Measurements from ENCODE around the gene CCDC196.
"Not testable (repeated sequence)": the region's sequence is repeated elsewhere in the genome, so short reads cannot be mapped to it uniquely, and the experiment has no call there.

Gene CCDC196

DNA sequence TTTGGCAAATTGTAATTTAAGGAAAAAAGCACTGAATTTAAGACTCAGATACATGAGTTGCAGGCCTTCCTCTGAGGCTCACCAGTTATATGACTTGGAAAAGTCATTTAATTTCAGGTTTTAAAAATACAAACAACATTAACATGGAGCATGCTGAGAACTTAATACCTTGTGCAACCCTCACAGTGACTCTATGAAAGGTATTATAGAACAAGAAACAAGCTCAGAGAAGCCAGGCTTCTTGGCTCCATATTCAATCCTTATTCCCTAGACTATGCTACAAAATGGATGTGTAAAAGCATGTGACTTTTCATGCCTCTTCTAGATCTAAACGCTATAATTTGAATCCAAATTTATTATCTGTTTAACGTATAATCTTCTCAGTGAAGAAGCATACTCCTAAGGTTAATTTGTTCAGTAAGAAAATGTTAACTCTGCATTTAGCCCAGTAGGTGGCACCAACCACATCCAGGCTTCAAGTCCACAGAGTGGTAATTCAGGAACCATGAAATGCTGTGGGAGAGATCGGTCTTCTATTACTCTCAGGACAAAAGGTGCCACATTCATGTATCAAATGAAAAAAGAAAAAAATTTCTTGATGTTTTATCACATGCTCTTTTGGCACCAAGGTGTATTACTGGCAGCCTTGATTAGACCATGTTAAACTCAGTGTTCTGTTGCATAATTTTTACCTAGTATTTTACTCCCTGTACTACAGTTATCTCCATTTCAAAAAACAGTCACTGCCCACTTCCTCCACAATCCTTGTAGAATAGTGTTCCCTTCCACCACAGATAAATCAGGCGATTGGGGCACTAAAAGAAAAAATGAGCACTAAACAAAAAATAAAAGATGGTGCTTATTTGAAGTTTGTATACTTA, 9.3 kb downstream of the CCDC196 start:
- no peak for DNase-seq (ENCODE audit: low read depth in 2 of 2)

DNA sequence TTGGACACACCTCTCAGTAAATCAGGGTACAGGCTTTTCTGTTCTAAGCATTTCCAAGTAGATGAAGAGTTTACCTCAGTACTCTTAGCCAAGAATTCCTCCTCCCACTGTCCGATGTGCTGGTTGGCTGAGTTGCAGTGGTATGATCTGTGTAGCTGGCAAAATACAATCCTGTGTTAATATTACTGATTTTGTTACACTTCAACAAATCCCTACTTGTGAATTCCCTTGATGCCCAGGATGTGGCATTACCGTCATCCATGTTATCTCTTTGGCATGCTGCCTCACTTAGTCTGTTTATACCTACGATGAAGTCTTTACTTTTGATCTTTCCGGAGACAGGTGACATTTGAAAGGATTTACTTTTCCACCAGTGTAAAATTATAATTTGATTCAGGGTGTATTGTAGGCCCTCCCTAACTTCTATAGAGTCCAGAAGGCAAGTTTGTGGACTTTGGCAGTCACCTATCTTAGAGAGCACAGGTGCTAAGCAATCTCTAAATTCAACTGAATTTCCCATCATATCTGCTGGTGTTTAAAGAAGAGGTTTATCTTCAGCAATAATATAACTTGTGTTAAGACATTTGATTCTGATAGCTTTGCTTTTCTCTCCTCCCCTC, 10.1 kb downstream of the CCDC196 start:
- DNase-seq (ENCODE audit: low read depth in 2 of 2): no peak

DNA sequence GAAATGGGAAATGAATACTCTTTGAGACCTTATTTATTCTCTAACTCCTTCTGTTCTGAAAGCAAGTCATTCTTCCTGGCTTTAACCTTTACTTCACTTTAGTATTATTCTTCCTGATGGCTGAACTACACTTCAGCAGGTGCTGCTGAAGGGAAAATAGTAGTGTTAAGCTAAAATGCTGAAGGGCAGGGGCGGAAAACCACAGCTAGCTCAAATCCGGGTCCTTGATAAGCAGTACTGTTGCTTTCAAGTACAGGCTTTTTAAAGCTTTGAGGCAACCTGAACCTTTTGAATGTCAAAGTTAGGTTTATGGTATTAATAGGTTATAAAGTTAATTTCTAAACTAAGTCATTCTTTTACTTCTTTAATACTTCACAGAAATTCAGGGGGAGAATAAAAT, 10.7 kb downstream of the CCDC196 start:
- no peak for DNase-seq (ENCODE audit: low read depth in 2 of 2)

DNA sequence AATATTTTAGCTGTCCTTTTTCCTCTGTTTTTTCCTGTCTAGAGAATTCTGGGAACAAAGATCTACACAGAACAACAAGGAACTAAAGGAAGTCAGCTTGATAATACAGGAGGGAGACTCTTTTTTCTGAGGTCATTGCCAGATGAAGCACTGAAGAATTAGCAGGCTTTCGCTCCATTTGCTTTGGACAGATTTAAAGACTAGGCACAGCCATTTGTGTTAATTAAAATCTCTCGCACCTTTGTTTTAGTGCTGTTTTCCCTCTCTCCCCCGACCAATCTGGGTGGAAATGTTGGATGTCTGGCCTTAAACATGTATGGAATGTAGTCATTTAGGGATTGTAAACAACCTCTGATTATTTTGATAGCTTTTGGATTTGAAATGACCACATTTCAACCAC, 12.1 kb downstream of the CCDC196 start:
- no peak for DNase-seq (ENCODE audit: low read depth in 2 of 2)

DNA sequence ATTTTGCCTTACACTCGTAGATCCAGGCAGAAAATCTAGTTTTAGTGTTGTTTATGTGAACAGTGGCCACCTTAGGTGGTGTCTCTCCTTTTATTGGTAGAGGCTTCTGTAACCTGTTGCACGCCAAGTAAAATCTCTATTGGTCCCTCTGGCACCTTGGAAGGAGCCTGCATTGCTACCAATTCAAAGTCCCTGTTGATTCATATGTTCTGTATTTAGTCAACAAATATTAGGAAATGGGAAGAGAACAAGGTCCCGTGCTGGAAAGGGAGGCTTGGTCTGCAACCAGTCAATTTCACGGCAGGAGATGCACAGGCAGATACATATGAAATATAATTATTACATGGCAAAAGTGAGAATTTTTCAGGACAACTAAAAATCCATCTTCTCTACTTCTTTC, 15.4 kb downstream of the CCDC196 start:
- no peak for DNase-seq (ENCODE audit: low read depth in 2 of 2)

DNA sequence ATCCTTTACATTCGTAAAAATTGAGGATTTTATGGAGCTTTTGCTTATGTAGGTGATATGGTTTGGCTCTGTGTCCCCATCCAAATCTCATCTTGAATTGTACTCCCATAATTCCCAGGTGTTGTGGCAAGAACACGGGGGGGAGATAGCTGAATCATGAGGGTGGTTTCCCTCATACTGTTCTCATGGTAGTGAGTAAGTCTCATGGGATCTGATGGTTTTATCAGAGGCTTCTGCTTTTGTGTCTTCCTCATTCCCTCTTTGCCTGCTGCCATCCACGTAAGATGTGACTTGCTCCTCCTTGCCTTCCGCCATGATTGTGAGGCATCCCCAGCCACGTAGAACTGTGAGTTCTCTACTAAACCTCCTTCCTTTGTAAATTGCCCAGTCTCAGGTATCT, 16.7 kb downstream of the CCDC196 start:
- DNase-seq (ENCODE audit: low read depth in 2 of 2): not testable (repeated sequence)

DNA sequence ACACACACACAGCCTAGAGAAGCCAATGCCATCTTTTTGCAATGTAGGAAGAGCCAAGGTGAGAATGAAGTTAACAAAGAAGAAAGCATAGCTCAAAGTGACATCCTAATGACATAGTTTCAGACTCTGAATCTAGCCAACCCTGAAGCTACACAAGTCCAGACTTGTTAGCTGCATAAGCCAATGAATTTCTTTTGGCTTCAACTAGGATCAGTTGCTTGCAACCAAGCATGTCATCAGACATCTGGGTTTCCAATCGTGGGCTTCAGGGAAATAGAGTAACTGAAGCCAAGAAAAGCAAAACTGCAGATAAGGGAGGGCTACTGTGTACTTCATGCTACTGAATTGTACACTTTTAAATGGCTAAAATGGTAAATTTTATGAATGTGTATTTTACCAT, 17.4 kb downstream of the CCDC196 start:
- no peak for DNase-seq (ENCODE audit: low read depth in 2 of 2)

DNA sequence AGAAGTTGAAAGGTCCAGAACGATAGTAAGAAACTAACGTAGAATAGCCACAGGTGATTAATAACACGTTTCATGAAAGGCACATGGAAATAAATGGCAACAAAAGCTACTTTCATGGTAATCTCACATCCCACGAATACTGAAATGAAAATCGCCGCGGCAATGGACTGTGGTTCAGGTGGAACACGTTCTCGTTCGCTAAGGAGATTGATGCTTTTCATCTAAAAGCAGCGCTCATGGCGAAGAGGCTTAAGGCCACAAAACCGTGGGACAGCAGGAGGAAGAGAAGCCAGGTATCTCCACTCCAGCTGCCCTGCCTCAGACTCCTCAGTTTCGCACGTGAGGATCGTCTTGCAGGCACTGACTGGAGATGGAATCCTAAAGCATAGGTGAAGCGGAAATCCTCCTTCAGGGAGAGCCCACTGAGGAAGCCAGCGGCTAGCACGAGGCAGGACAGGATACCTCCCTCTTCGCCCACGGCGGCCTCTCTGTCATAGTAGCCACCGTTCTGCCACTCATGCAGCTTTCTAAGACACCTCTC, 21.1 kb downstream of the CCDC196 start:
- DNase-seq (ENCODE audit: low read depth in 2 of 2): peak in 1 of 2 donors; percentile 1

DNA sequence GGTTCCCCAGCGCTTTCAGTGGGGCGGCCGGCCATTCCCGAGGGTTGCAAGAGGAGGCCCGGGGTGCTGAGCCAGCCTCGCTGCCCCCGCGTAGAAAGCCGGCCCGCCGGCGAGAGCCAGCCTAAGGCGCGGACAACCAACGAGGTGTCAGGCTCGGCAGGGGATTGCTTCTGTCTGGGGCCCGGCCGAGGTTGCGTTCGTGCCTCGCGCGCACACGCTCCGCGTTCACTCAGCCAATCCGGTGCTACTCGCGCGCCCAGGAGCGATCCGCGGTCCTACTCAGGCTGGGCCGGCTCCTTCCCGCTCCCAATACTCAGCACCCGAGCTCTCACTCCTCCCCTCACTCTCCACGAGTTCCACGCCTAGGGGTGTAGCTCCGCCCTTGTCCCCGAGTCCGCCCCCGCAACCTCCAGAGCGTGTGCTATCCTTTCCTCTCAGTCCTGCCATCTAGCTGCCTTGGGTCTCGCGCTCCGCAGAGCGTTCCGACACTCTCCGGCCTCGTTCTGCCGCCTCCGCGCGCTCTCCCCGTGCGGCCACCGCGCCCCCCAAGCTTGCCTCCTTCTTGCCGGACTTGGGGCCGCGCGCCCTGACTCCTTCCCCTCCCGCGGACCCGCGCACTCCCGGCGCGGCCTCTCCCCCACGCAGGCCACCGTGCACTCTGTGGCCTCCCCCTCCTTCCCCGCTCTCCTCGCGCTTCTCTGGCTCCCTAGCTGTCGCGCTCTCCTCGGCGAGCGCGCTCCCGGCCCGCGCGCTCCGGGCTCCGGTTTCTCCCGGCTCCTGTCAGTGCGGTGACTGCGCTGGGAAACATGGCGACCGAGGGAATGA, 21.8 kb downstream of the CCDC196 start, which contains the start of gene GPHN:
GPHN (plus strand) TSS at position 426 of the 825 bp plus-strand sequence.
- peak; percentile 85 for DNase-seq (ENCODE audit: low read depth in 2 of 2)

DNA sequence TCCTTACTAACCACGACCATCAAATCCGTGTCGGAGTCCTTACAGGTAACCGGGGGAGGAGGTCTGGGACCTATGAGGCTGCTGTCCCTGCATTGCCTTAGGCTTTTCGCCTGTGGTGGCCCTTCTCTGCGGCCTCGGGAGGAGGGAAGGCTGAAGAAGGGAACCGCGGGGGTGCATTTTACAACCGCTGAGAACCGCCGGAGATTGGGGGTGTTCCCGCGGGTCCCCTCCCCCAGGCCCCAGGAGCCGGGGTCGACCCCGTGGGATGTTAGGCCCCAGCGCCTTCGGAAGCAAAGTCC, 22.3 kb downstream of the CCDC196 start:
- no peak for DNase-seq (ENCODE audit: low read depth in 2 of 2)

DNA sequence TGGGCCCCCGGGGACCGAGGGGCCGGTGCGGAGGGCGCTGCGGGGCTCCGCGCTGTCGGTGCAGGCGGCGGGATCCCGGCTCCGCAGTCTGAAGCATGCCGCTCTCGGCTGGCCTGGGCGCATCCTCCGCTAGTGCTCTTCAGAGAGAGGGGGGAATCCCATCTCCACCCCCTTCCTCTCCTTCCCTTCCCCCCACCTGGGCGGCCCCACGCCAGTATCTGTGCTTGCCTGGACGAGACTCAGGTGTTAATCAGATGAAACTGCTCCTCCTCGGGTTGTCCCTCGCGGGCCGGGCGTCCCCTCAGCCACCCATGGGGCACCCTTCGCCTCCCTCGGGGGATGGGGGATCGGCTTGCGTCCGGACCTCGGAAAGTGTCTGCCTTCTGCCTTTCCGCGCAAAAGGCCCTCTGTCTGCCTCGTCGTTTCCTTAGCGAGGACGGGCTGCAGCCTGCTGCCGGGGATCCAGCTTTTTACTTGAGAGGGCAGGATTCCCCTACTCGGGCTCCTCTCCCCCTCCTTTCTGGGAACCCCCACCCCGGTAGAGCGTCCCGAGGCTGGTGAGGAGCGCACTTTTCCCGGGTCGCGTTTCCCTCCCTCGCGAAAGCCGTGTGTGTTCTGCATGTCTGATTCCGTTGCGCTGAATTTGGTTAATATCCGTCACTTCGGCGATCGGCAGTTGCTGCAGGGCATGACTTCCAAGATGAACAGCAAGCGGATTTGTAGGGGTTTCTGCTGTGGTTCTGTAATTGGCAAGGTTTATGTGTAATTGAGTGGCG, 22.9 kb downstream of the CCDC196 start:
- DNase-seq (ENCODE audit: low read depth in 2 of 2): peak; percentile 20 to 37

DNA sequence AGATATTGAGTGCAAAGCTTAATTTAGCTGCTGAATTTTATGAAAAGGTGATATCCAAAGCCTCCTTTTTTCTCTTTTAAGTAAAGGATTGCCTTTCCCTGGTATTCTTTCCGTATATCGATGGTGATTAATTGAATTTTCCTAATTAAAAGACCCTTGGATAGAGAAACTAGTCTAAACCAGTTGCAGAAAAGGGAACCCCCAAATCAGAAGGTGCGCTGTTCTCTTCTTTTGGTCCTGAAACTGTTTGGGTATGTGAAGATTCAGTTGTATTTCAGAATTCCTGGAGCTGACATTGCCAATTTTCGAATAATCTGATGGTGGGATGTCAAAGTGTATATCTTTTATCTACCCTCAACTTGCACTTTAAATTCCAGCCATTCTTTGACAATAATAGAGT, 23.7 kb downstream of the CCDC196 start:
- DNase-seq (ENCODE audit: low read depth in 2 of 2): no peak

DNA sequence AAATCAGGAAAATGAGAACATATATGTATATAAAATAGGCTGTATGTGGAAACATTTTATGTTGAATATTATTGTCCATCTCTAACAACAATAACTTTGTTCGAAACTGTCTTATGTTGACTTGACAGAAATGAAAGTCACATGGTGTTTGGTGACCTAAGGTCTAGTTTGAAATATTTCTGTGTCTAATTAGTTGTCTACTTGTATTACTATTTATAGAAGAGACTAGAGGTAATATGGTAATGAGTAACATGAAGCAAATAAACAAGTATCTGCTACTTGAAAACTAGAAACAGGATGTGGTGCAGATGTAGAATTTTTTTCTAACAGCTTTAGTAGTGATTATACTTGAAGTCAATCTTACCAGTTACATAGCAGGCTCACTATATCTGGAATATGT, 25.7 kb downstream of the CCDC196 start:
- no peak for DNase-seq (ENCODE audit: low read depth in 2 of 2)

DNA sequence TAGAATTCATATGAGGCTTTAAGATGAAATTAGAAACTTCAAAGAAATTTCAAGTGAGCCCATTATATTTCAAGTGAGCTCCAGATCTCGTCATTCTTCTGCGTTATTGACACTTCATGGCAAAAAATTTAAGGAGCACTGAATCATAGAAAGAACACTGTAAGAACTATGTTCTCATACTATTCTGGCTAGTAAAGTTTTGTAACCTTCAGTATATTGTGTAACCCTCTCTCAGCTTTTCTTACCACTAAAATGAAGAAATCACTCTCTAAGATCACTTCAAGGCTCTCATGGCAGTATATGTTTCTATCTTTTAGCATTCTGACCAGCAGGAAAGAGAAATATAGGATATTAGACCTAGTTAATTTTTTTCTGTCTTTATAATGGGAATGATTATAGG, 28.0 kb downstream of the CCDC196 start:
- no peak for DNase-seq (ENCODE audit: low read depth in 2 of 2)

DNA sequence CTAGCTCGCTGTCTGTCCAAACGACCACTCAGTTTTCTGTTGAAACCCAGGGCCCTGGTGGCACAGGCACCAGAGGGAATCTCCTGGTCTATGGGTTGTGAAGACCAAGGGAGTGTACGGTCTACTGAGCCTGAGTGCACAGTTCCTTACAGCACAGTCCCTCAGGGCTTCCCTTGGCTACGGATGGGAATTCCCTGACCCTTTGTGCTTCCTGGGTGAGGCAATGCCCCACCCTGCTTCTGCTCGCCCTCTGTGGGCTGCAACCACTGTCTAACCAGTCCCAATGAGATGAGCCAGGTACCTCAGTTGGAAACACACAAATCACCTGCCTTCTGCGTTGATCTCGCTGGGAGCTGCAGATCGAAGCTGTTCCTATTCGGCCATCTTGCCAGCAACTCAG, 44.4 kb downstream of the CCDC196 start:
- DNase-seq (ENCODE audit: low read depth in 2 of 2): no peak

DNA sequence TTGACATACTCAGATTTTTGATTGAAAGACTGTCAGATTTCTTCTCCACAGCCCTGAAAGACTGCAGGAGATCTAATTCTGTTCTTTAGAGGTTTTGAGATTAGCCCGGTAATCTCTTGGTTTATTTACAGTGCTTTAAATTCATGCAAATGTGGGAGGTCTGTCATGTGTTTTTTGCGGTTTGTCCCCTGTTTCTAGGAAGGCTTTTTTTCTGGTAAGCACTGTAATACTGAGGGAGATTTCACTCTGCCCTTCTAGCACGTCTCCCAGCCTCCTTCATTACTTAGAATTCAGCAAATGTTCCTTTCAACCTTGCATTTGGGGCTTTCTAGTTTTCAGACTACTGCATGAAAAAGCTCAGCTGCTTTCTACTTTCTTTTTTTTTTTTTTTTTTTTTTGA, 52.9 kb downstream of the CCDC196 start:
- DNase-seq (ENCODE audit: low read depth in 2 of 2): no peak

DNA sequence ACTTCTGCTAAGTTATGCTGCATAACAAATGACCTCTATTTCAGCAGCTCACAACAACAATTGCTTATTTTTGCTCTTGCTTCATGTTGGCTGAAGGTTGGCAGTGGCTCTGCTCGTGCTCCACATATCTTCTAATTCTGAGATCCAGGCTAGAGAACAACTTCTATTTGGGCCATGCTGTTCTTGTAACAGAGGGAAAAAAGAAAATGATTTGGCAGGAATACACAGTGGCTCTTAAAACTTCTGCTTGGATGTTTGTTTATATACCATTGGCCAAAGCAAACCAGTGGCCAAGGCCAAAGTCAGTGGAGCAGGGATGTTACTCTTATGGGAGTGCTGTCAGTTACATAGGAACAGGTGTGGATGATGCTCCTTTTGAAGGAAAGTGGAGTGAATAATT, 53.9 kb downstream of the CCDC196 start:
- no peak for DNase-seq (ENCODE audit: low read depth in 2 of 2)

DNA sequence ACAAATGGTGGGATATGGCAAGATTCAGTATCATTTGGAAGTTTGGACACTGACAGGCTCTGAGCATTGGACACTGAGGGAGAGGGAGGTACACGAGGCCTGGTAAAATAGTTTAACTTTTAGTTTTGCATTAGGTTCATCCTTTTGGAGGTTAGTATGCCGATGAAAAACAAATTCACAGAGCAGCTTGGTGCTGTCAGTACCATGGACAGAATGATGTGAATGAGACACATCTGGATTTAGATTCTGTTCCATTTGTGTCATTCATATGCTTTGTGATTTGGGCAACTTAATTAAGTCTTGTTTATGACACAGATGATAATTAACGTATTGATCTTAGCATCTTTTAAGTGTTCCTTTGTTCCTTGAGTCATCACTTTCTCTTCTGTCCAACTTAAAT, 55.5 kb downstream of the CCDC196 start:
- no peak for DNase-seq (ENCODE audit: low read depth in 2 of 2)

DNA sequence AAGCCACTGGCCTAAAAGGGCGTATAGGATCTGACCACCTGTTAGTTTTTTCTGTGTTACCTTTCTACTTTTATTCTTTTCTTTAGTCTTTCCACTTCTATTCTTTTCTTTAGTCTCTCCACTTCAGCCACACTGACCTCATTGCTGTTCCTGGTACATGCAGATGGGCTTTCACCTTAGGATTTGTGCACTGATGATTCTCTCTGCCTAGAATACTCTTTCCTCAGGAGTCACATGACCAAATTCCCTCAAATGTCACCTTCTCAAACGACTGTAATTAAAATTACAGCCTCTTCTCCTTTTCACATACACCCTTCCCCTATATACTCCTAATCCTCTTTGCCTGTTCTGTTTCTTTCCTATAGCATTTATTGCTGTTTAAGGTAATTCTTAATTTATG, 57.8 kb downstream of the CCDC196 start:
- DNase-seq (ENCODE audit: low read depth in 2 of 2): no peak

DNA sequence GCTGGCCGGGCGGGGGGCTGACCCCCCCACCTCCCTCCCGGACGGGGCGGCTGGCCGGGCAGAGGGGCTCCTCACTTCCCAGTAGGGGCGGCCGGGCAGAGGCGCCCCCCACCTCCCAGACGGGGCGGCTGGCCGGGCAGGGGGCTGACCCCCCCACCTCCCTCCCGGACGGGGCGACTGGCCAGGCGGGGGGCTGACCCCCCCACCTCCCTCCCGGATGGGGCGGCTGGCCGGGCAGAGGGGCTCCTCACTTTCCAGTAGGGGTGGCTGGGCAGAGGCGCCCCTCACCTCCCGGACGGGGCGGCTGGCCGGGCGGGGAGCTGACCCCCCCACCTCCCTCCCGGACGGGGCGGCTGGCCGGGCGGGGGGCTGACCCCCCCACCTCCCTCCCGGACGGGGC, 59.0 kb downstream of the CCDC196 start:
- DNase-seq (ENCODE audit: low read depth in 2 of 2): not testable (repeated sequence)

DNA sequence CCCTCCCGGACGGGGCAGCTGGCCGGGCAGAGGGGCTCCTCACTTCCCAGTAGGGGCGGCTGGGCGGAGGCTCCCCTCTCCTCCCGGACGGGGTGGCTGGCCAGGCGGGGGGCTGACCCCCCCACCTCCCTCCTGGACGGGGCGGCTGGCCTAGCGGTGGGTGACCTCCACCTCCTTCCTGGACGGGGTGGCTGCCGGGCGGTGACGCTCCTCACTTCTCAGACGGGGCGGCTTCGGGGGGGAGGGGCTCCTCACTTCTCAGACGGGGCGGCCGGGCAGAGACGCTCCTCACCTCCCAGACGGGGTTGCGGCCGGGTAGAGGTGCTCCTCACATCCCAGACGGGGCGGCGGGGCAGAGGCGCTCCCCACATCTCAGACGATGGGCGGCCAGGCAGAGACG, 59.6 kb downstream of the CCDC196 start:
- not testable (repeated sequence) for DNase-seq (ENCODE audit: low read depth in 2 of 2)

Measured in stimulated activated CD8-positive, alpha-beta memory T cell treated with anti-CD3 and anti-CD28 coated beads, Interleukin-2, amount 100 ng/mL, for 48 hours (primary cell).